ENCODE results near the gene SPNS2. TPM values are rescaled to one million over a fixed set of nuclear protein-coding genes. Genes with fewer than 3 reads are reported as not detected.

Gene SPNS2
- total RNA-seq, 1 experiment from 2014 or later: 1.6 TPM

DNA sequence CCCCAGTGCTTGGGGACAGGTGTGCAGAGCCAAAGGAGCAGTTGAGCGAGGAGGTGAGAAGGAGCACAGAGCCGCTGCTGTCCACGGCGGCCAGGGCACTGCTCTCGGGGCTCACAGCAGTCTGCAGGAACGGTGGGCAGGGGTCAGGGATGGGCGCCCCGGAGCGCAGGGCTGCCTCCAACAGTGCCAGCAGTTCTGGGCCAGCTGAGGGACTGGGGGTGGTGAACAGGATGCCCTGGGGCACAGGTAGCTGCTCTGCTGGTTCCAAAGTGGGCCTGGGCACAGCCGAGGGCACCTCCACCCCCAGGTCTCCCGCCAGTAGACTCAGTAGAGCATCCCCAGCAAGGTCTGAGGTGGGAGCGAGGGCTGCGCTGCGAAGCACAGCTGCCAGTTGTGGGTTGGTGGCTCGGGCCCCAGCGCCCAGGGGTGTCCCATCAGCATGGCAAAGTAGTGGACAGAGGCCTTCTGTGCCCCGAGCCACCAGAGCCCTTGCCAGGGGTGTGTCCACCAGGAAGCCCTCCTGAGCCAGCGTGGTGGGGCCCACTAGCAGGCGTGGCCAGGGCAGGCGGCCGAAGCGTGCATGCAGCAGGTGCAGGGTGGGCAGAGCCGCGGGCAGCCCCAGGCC is 59.8 kb downstream of the SPNS2 start:
- H4K20me1 ChIP-seq (ENCODE audit: insufficient read depth): no peaks in the 10 kb centered on the region
- peaks cover 0 to 13% of the 10 kb centered on the region in 2 experiments; a peak in 2 of 4 replicates for H3K36me3 ChIP-seq (ENCODE audit: control insufficient read depth in 1 of 2, insufficient read depth in 2 of 2, low read length in 2 of 2)
- ChIA-PET RAD21 (ENCODE audit: low non-redundant PET in 1 of 2, low total read pairs in 2 of 2, uncharacterized antibody in 2 of 2, unreplicated experiment in 2 of 2) (no interaction called here), POLR2A (no interaction called here), CTCF (no interaction called here)
- ATAC-seq (no peak), DNase-seq (ENCODE audit: low read depth, low spot score) (no peak)
- H3K4me2 ChIP-seq (ENCODE audit: low read length): no peak overlapping the region
- H2AFZ ChIP-seq (ENCODE audit: low read depth, low read length, poor library complexity, severe bottlenecking): no peak overlapping the region
- no TSS peak for BruUV-seq (replicated peaks)
- no peak for TF ChIP-seq ATF3 (IDR thresholded peaks at IDR 0.05)
- no peak for TF ChIP-seq TCF7L2 (IDR thresholded peaks at IDR 0.05; ENCODE audit: borderline replicate concordance, extremely low read depth, insufficient read depth, insufficient read length)
- TF ChIP-seq CBX3 (IDR thresholded peaks at IDR 0.05; ENCODE audit: low read depth): no peak
- TF ChIP-seq ZFX (IDR thresholded peaks at IDR 0.05): no peak
- no peak for TF ChIP-seq CTCF (IDR thresholded peaks at IDR 0.05 in 2 of 3, conservative IDR thresholded peaks at IDR 0.05 in 1 of 3; ENCODE audit: borderline replicate concordance in 1 of 3, insufficient read depth in 1 of 3, low read depth in 2 of 3, low read length in 2 of 3)
- TF ChIP-seq SRF (IDR thresholded peaks at IDR 0.05; ENCODE audit: low read depth): no peak
- TF ChIP-seq ZNF274 (IDR thresholded peaks at IDR 0.05; ENCODE audit: low read depth, low read length): no peak
- no peak for TF ChIP-seq SIN3A (IDR thresholded peaks at IDR 0.05; ENCODE audit: low read depth)
- TF ChIP-seq MAX (IDR thresholded peaks at IDR 0.05): no peak
- no peak for TF ChIP-seq JUND (IDR thresholded peaks at IDR 0.05)
- no peak for TF ChIP-seq FOSL1 (IDR thresholded peaks at IDR 0.05; ENCODE audit: low read depth)
- TF ChIP-seq EZH2 (IDR thresholded peaks at IDR 0.05): no peak
- no peak for TF ChIP-seq SP1 (IDR thresholded peaks at IDR 0.05; ENCODE audit: low read depth)
- no peak for TF ChIP-seq ZBTB33 (IDR thresholded peaks at IDR 0.05; ENCODE audit: extremely low read depth, insufficient replicate concordance, low read length)
- TF ChIP-seq CEBPB (IDR thresholded peaks at IDR 0.05; ENCODE audit: low read depth): no peak
- no peak for TF ChIP-seq POLR2A (IDR thresholded peaks at IDR 0.05; ENCODE audit: borderline replicate concordance, extremely low read depth, insufficient read depth, insufficient read length)
- TF ChIP-seq EGR1 (IDR thresholded peaks at IDR 0.05; ENCODE audit: low read depth): no peak
- H3K4me3 ChIP-seq (replicated peaks in 1 of 2; ENCODE audit: low read depth in 1 of 2, low read length in 2 of 2): no peak overlapping the region
- H3K9ac ChIP-seq (ENCODE audit: low read length): no peak overlapping the region
- H3K27me3 ChIP-seq (ENCODE audit: insufficient read depth, low read length): no peaks in the 10 kb centered on the region
- peaks cover 6 to 16% of the 10 kb centered on the region in 2 experiments; a peak in 3 of 4 replicates for H3K4me1 ChIP-seq (ENCODE audit: control insufficient read depth in 1 of 2, insufficient read depth in 2 of 2, low read length in 2 of 2)
- no peaks in the 10 kb centered on the region for H3K9me2 ChIP-seq (ENCODE audit: insufficient read depth)
- H3K9me3 ChIP-seq (ENCODE audit: control insufficient read depth in 1 of 2, insufficient read depth in 1 of 2, low read depth in 1 of 2, low read length in 2 of 2): no peaks in the 10 kb centered on the region
- peaks cover 23% of the 10 kb centered on the region for H3K79me2 ChIP-seq (ENCODE audit: insufficient read depth, low read length)
- H3K27ac ChIP-seq (ENCODE audit: low read depth, low read length): no peak overlapping the region
- intact Hi-C loops (cut with micrococcal nuclease): no loop called here

Data from HCT116 (cell line).